ENCODE results near the gene ELFN1. TPM values are rescaled to one million over a fixed set of nuclear protein-coding genes. Genes with fewer than 3 reads are reported as not detected.

Gene ELFN1
- polyA plus RNA-seq, 1 of the 3 experiments (the other 2 are of a cell fraction), result 0.05 TPM

- no peaks in the 10 kb centered on the region for H3K27me3 ChIP-seq (ENCODE audit: insufficient read depth)
- H3K4me3 ChIP-seq (ENCODE audit: low read depth in 2 of 2, low read length in 1 of 2), result no peak overlapping the region
- DNase-seq, result no peak
- no peak overlapping the region for H3K9ac ChIP-seq
- H3K27ac ChIP-seq (ENCODE audit: low read depth in 2 of 2, low read length in 1 of 2), result no peak overlapping the region; a peak in 1 of 4 replicates
- peaks cover 3% of the 10 kb centered on the region; the same call in 1 of the 2 replicates for H3K9me3 ChIP-seq
- no peaks in the 10 kb centered on the region for H3K36me3 ChIP-seq (replicated peaks in 1 of 2; ENCODE audit: control insufficient read depth in 1 of 2, insufficient read depth in 2 of 2, low read length in 1 of 2)
- H4K20me1 ChIP-seq (ENCODE audit: insufficient read depth), result no peaks in the 10 kb centered on the region
- peaks cover 0 to 10% of the 10 kb centered on the region in 2 experiments; a peak in 1 of 4 replicates for H3K4me1 ChIP-seq (ENCODE audit: control insufficient read depth in 1 of 2, insufficient read depth in 2 of 2, low read depth in 1 of 2, low read length in 1 of 2)
- no peaks in the 10 kb centered on the region for H3K79me2 ChIP-seq (ENCODE audit: insufficient read depth)
- H3K9me2 ChIP-seq, result no peaks in the 10 kb centered on the region
- H2AFZ ChIP-seq (ENCODE audit: low read depth), result no peak overlapping the region
- H3K4me2 ChIP-seq, result no peak overlapping the region
- ChIA-PET CTCF (interaction anchor here (0.9 to 1.1 kb wide), 2 partner anchors 35 to 53 kb away, joined by 3 to 4 read pairs; no protein-coding TSS in a partner anchor), POLR2A (no interaction called here)
- 59% methylated on average over 7 of the region's 7 CpGs for WGBS (ENCODE audit: low lambda C conversion rate)
- H3F3A ChIP-seq (replicated peaks; ENCODE audit: insufficient read depth), result no peaks in the 10 kb centered on the region
- TF ChIP-seq YY1 (IDR thresholded peaks at IDR 0.05; ENCODE audit: low read depth) (no peak), IRF3 (IDR thresholded peaks at IDR 0.05; ENCODE audit: low read depth, low read length) (no peak), EZH2phosphoT487 (IDR thresholded peaks at IDR 0.05; ENCODE audit: borderline replicate concordance, low read depth) (no peak), REST (IDR thresholded peaks at IDR 0.05; ENCODE audit: low read depth, low read length) (no peak), RXRA (IDR thresholded peaks at IDR 0.05; ENCODE audit: borderline replicate concordance, low read depth) (no peak), SMC3 (IDR thresholded peaks at IDR 0.05; ENCODE audit: low read depth, low read length) (no peak), FOSL2 (IDR thresholded peaks at IDR 0.05; ENCODE audit: borderline replicate concordance, low read depth) (no peak), MAX (IDR thresholded peaks at IDR 0.05; ENCODE audit: low read depth) (no peak), FOXM1 (IDR thresholded peaks at IDR 0.05; ENCODE audit: low read depth) (no peak), TAF1 (IDR thresholded peaks at IDR 0.05; ENCODE audit: borderline replicate concordance, low read depth, low read length) (no peak), RAD21 (IDR thresholded peaks at IDR 0.05; ENCODE audit: low read length) (no peak)
Observed at GRCh38 chr7:1632506-1632905, 37.6 kb upstream of the ELFN1 start.
